Mesenchymal stem cell (in vitro differentiated cells and primary cell): ENCODE measurements around the gene GLT6D1.

Experiments used
- DNase-seq: peaks from one replicate; pipeline ENCODE4 v3.0.0-alpha.2; 2013
- H2AFZ ChIP-seq: one replicate; pipeline ENCODE4 v1.6.1; 2013; ENCODE audit warnings: low read depth, mild to moderate bottlenecking, control low read depth, inconsistent platforms, low read length, moderate library complexity
- H2AK5ac ChIP-seq: 2 replicates; pipeline ENCODE4 v1.6.1; 2013; ENCODE audit warnings: low read length, moderate library complexity, mild to moderate bottlenecking, inconsistent platforms; ENCODE audit not compliant: severe bottlenecking
- H2BK120ac ChIP-seq: one replicate; pipeline ENCODE4 v1.6.1; 2013; ENCODE audit warnings: low read depth, mild to moderate bottlenecking, inconsistent platforms, low read length, moderate library complexity
- H2BK12ac ChIP-seq, 2 experiments: one replicate each; pipeline ENCODE4 v1.6.1; 2013; ENCODE audit warnings: inconsistent platforms in 2 of 2, low read length in 2 of 2, mild to moderate bottlenecking in 2 of 2, moderate library complexity in 2 of 2, control low read depth in 1 of 2
- H2BK15ac ChIP-seq: one replicate; pipeline ENCODE4 v1.6.1; 2013; ENCODE audit warnings: mild to moderate bottlenecking, low read depth, inconsistent platforms; ENCODE audit not compliant: poor library complexity, severe bottlenecking
- H2BK5ac ChIP-seq: 2 replicates; pipeline ENCODE4 v1.6.1; 2013; ENCODE audit warnings: low read depth, mild to moderate bottlenecking, low read length, control low read depth, inconsistent platforms; ENCODE audit not compliant: poor library complexity, severe bottlenecking
- H3K14ac ChIP-seq, 2 experiments: one replicate each; pipeline ENCODE4 v1.6.1; 2013; ENCODE audit warnings: inconsistent platforms in 2 of 2, low read length in 2 of 2, control low read depth in 1 of 2, mild to moderate bottlenecking in 1 of 2, moderate library complexity in 1 of 2
- H3K18ac ChIP-seq, 2 experiments: one replicate each; pipeline ENCODE4 v1.6.1; 2013; ENCODE audit warnings: inconsistent platforms in 2 of 2, low read length in 2 of 2, control low read depth in 1 of 2, low read depth in 1 of 2, mild to moderate bottlenecking in 1 of 2
- H3K23ac ChIP-seq, 2 experiments: one replicate each; pipeline ENCODE4 v1.6.1; 2013; ENCODE audit warnings: inconsistent platforms in 2 of 2, low read length in 2 of 2, mild to moderate bottlenecking in 2 of 2, moderate library complexity in 2 of 2, control low read depth in 1 of 2
- H3K27ac ChIP-seq: 2 replicates; pipeline ENCODE4 v1.5.1; 2013; ENCODE audit warnings: mild to moderate bottlenecking, moderate library complexity, low read length, control low read depth, inconsistent platforms; ENCODE audit not compliant: poor library complexity, severe bottlenecking
- H3K27me3 ChIP-seq, 2 experiments: 2 replicates each; pipeline versions ENCODE4 v1.6.1 to v1.7.0; 2013; ENCODE audit warnings: low read length in 2 of 2, mild to moderate bottlenecking in 2 of 2, moderate library complexity in 2 of 2, control low read depth in 1 of 2, inconsistent platforms in 1 of 2; ENCODE audit not compliant: control insufficient read depth in 1 of 2, insufficient read depth in 1 of 2
- H3K36me3 ChIP-seq, 2 experiments: 2 replicates each; pipeline versions ENCODE4 v1.6.1 to v1.7.0; 2013; ENCODE audit warnings: low read length in 2 of 2, control low read depth in 1 of 2, inconsistent platforms in 1 of 2, low read depth in 1 of 2, mild to moderate bottlenecking in 1 of 2; ENCODE audit not compliant: insufficient read depth in 2 of 2, control insufficient read depth in 1 of 2
- H3K4ac ChIP-seq, 2 experiments: one replicate each; pipeline ENCODE4 v1.6.1; 2013; ENCODE audit warnings: inconsistent platforms in 2 of 2, low read length in 2 of 2, mild to moderate bottlenecking in 2 of 2, moderate library complexity in 2 of 2, control low read depth in 1 of 2, low read depth in 1 of 2
- H3K4me1 ChIP-seq: 2 replicates; pipeline ENCODE4 v1.6.1; 2013; ENCODE audit warnings: low read depth, low read length, control low read depth; ENCODE audit not compliant: control insufficient read depth, insufficient read depth
- H3K4me2 ChIP-seq: 2 replicates; pipeline ENCODE4 v1.6.1; 2013; ENCODE audit warnings: low read length, mild to moderate bottlenecking, inconsistent platforms; ENCODE audit not compliant: poor library complexity, severe bottlenecking
- H3K4me3 ChIP-seq, 2 experiments: 2 replicates each; pipeline versions ENCODE4 v1.5.1 to v1.7.0; 2013; ENCODE audit warnings: low read length in 2 of 2, mild to moderate bottlenecking in 2 of 2, control low read depth in 1 of 2, low read depth in 1 of 2; ENCODE audit not compliant: insufficient read depth in 1 of 2
- H3K79me1 ChIP-seq: replicated peaks from 2 replicates; pipeline ENCODE4 v1.6.1; 2013; ENCODE audit warnings: mild to moderate bottlenecking, control low read depth, low read length, inconsistent platforms; ENCODE audit not compliant: poor library complexity, severe bottlenecking
- H3K9ac ChIP-seq: 2 replicates; pipeline ENCODE4 v1.7.0; 2013; ENCODE audit warnings: mild to moderate bottlenecking, low read length, moderate library complexity
- H3K9me3 ChIP-seq: 2 replicates; pipeline ENCODE4 v1.7.0; 2013; ENCODE audit warnings: mild to moderate bottlenecking, low read length; ENCODE audit not compliant: control insufficient read depth
- H4K8ac ChIP-seq: one replicate; pipeline ENCODE4 v1.6.1; 2013; ENCODE audit warnings: inconsistent platforms, mild to moderate bottlenecking, low read length, moderate library complexity
- H4K91ac ChIP-seq: one replicate; pipeline ENCODE4 v1.6.1; 2013; ENCODE audit warnings: mild to moderate bottlenecking, low read length, inconsistent platforms
- whole genome bisulfite sequencing: methylation state at CpG from one replicate; pipeline ENCODE4 v1.1.7; 2013; ENCODE audit warnings: mixed read lengths; 5-methylcytosine and 5-hydroxymethylcytosine counted together

GLT6D1 gene

GRCh38 chr9:135579356-135579755 is 60.0 kb downstream of the GLT6D1 start:
- Histone ChIP-seq H3K18ac (no peak overlapping the region), H3K23ac (no peak overlapping the region), H2BK12ac (no peak overlapping the region), H2AK5ac (no peak overlapping the region), H2AFZ (no peak overlapping the region), H4K8ac (no peak overlapping the region), H3K4me1 (no peaks in the 10 kb centered on the region), H3K9ac (no peak overlapping the region), H3K14ac (no peak overlapping the region), H3K4me3 (no peak overlapping the region), H2BK120ac (no peak overlapping the region), H3K79me1 (no peaks in the 10 kb centered on the region), H2BK5ac (no peak overlapping the region), H4K91ac (no peak overlapping the region), H3K36me3 (no peaks in the 10 kb centered on the region), H3K27ac (no peak overlapping the region), H3K4ac (no peak overlapping the region), H3K4me2 (no peak overlapping the region), H3K9me3 (peaks cover 2% of the 10 kb centered on the region), H2BK15ac (no peak overlapping the region), H3K27me3 (no peaks in the 10 kb centered on the region)
- no peak for DNase-seq
- WGBS, result 34% methylated on average over 2 of the region's 2 CpGs

- peaks cover 2% of the 10 kb centered on the region for H3K9me3 ChIP-seq
- 85% methylated on average over 10 of the region's 10 CpGs for WGBS
Observed at GRCh38 chr9:135577256-135577655, 62.1 kb downstream of the GLT6D1 start.

DNA sequence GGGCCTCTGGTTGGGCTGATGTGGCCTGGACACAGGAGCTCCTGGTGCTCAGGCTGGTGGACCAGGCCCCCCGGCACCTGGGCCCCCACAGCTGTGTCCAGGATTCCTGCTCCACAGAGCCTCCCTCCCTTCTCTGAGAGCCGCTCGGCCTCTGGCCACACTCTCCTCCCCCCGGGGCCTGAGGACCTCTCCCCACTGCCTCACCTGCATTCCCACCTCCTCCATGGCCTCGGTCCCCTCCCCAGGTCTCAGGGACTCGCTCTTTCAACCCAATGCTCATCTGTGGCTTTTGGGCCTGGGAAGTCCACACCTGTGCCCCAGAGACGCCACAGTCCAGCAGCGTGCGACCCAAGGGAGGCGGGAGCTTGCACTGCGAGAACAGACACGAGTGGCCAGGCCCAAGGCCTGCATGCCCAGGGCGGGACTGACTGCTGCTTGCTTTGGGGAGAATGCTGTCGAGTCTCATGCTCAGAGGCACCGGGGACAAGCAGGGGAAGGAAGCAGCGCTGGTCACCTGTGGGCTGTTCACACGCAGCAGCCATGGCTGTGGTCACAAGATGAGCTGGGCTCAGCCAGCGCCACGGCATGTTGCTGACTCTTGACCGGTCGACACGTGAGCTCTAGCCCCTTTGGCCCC is 63.2 kb downstream of the GLT6D1 start:
- H3K23ac ChIP-seq, result no peak overlapping the region
- DNase-seq, result no peak
- no peak overlapping the region for H3K18ac ChIP-seq
- H2AFZ ChIP-seq, result no peak overlapping the region
- H3K9me3 ChIP-seq, result peaks cover 2% of the 10 kb centered on the region
- no peak overlapping the region for H3K4me3 ChIP-seq
- no peak overlapping the region for H3K9ac ChIP-seq
- no peak overlapping the region for H2BK120ac ChIP-seq
- H3K14ac ChIP-seq, result no peak overlapping the region
- H2BK12ac ChIP-seq, result no peak overlapping the region
- no peaks in the 10 kb centered on the region for H3K27me3 ChIP-seq
- no peak overlapping the region for H4K8ac ChIP-seq
- H2BK15ac ChIP-seq, result no peak overlapping the region
- no peak overlapping the region for H3K4me2 ChIP-seq
- H3K4ac ChIP-seq, result no peak overlapping the region
- no peak overlapping the region for H4K91ac ChIP-seq
- no peaks in the 10 kb centered on the region for H3K36me3 ChIP-seq
- no peaks in the 10 kb centered on the region for H3K79me1 ChIP-seq
- H3K4me1 ChIP-seq, result no peaks in the 10 kb centered on the region
- no peak overlapping the region for H2BK5ac ChIP-seq
- H3K27ac ChIP-seq, result no peak overlapping the region
- H2AK5ac ChIP-seq, result no peak overlapping the region
- WGBS, result 79% methylated on average over 22 of the region's 22 CpGs

More at GRCh38 chr9:135577256-135577655, 62.1 kb downstream of the GLT6D1 start:
- Histone ChIP-seq H2BK120ac (no peak overlapping the region), H3K36me3 (no peaks in the 10 kb centered on the region), H3K4me1 (no peaks in the 10 kb centered on the region), H3K4me2 (no peak overlapping the region), H3K79me1 (no peaks in the 10 kb centered on the region), H2BK5ac (no peak overlapping the region), H3K27ac (no peak overlapping the region), H3K18ac (no peak overlapping the region), H2AFZ (no peak overlapping the region), H2BK12ac (no peak overlapping the region), H2AK5ac (no peak overlapping the region), H3K4me3 (no peak overlapping the region), H4K91ac (no peak overlapping the region), H2BK15ac (no peak overlapping the region), H3K4ac (no peak overlapping the region), H3K14ac (no peak overlapping the region), H3K27me3 (no peaks in the 10 kb centered on the region), H4K8ac (no peak overlapping the region), H3K23ac (no peak overlapping the region), H3K9ac (no peak overlapping the region)
- DNase-seq, result no peak

DNA sequence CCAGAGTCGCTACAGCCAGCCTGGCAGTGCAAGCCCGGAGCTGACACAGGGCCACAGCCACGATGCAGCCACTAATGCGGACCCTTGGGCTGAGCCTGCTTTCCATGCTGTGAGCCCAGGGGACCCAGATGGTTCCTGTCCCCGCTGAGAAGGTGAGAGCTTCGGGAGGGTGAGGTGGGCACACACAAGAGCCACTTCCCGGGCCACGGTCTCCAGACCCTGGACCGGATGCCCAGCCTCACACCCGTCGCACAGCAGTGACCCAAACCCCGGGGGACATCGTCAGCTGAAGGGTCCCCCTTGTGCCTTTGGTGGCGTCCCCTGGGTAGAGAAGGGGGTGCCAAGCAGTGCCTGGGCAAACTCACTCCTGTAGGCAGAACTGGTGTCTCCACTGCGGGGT is 64.4 kb downstream of the GLT6D1 start:
- H3K9me3 ChIP-seq, result peaks cover under 1% of the 10 kb centered on the region
- H3K23ac ChIP-seq, result no peak overlapping the region
- H3K4me3 ChIP-seq, result no peak overlapping the region
- no peak overlapping the region for H3K9ac ChIP-seq
- no peak overlapping the region for H4K8ac ChIP-seq
- H3K18ac ChIP-seq, result no peak overlapping the region
- H4K91ac ChIP-seq, result no peak overlapping the region
- no peak overlapping the region for H2BK120ac ChIP-seq
- H2AK5ac ChIP-seq, result no peak overlapping the region
- no peak overlapping the region for H3K4ac ChIP-seq
- no peak overlapping the region for H3K4me2 ChIP-seq
- no peak overlapping the region for H2BK5ac ChIP-seq
- no peak overlapping the region for H2BK15ac ChIP-seq
- WGBS, result 91% methylated on average over 15 of the region's 15 CpGs
- H3K27ac ChIP-seq, result no peak overlapping the region
- no peaks in the 10 kb centered on the region for H3K79me1 ChIP-seq
- DNase-seq, result no peak
- no peaks in the 10 kb centered on the region for H3K27me3 ChIP-seq
- H3K36me3 ChIP-seq, result no peaks in the 10 kb centered on the region
- H3K14ac ChIP-seq, result no peak overlapping the region
- H3K4me1 ChIP-seq, result no peaks in the 10 kb centered on the region
- H2AFZ ChIP-seq, result no peak overlapping the region
- H2BK12ac ChIP-seq, result no peak overlapping the region
